ELF-1 (cell line): ENCODE results near the gene RTP5.

Experiments
- DNase-seq: peaks from one replicate; pipeline ENCODE4 v3.0.0-alpha.2; 2016; ENCODE audit warnings: low read depth, low spot score

RTP5 gene

DNA sequence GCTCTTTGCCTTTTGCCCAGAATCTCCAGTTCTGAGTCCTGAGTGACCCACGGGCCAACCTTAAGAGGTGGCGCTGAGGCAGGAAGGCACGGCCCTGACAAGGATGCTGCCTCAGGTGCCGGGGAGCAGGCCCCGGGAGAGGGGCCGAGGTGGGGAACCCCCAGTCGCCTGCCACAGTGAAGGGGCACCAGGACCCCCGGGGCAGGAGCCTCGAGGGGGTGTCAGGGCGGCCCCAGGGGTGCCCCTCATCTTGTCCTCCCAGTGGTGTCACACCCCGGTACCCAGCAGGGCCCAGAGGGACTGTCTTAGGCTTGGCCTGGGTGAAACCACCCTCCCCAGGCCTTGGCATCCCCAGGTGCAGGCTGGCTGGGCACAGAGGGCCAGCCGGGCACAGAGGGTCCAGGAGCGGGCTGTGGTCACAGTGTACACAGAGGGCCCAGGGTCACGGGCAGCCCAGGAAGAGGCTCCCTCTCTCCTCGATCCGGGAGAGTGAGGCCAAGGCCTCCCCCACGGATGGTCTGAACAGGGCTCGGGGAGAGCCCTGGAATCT, 11.9 kb upstream of the RTP5 start:
- no peak for DNase-seq

GRCh38 chr2:241858206-241859016, 11.1 kb upstream of the RTP5 start, which contains the start of gene PDCD1:
PDCD1 (minus strand) TSS chr2:241858894; CDS start chr2:241858838, 56 bp downstream.
- peak; percentile 36 for DNase-seq

DNA sequence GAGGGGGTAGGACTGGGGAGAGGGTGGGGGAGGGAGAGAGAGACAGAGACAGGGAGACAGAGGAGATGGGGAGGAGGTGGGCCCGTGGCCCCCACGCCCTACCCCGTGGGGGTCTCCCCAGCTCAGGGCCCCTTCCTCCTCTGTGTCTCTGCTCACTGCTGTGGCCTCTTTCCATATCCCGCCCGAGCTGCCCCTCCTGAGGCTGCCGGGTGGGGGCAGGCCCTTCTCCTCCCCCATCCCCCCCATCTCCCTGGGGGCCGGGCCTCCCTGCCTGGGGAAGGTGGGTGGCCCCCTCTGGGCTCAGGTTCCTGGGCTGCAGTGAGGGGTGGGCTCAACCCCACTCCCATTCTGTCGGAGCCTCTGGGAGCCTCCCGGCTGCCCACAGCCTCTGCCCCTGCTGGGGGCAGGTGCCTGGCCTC, 10.5 kb upstream of the RTP5 start:
- DNase-seq, result no peak

DNA sequence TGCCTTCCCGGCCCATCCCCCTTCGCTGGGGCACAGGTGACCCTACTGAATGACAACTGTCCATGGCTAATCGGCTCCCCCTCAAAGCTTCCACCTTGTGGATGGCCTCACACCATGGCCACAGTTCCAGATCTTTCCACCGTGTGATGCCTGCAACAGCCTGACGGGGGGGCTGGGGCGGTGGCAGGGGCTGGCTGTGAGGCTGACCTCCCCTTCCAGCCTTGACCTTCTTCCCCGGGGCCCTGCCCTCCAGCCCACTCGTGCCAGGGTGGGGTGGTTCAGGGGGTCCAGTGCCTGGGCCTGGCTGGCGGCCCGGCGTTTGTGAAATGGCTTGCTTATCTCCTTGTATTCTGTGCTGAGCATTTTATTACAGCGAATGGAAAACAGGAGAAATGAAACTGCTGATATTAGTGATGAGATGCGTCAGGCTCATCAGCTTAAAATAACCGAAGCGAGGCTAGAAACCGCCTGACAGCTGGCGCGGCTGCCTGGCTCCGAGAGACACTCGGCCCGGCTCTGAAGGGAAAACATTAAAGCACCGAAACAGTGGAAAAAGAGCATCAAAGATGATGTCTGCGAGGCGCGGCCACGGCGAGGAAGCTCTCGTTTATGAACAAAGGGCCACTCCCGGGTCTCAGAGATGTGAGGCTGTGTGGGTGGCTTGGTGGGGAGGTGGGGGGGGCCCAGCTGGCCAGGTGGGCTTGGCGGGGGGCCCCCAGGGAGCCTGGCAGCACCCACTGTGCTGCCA, 9.9 kb upstream of the RTP5 start:
- DNase-seq, result no peak

DNA sequence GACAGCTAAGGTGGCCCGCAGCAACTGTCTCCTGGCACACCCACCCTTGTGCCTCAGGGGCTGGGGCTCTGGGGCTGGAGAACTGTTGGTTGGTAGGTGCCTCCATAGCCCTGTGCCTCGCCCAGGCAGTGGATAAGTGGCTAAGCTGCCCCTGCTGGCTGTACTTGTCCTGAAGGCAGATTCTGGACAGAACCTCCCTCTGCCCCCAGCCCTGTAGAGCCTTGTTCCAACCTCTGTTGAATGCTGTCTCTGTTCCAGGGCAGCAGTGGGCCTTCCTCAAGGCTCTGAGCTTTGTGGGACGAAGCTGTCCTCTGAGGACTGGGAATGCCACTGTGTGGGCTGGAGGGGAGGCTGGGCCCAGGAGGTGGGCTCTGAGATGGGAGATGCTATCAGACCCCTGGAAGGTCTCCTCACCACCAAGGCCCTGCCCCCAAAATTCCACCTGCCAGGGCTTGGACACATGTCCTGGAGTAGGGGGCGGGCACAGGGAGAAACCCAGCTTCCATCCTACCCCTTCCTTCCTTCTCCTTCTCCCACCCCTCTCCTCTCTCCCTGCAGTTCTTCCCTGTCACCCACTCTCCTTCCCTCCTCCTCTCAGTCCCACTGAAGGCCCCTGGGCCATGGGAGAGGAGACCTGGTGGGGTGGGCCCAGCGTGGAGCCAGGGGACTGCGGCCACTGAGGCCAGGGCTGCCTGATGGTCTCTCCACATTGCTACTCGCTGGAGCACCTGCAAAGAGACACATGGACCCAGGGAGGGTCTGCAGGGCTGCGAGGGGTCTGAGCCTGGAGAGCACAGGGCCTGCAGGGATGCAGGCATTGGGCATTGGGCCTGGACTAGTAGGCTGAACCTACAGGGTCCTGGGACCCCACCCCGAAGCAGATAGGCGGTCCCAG, 9.1 kb upstream of the RTP5 start:
- no peak for DNase-seq

DNA sequence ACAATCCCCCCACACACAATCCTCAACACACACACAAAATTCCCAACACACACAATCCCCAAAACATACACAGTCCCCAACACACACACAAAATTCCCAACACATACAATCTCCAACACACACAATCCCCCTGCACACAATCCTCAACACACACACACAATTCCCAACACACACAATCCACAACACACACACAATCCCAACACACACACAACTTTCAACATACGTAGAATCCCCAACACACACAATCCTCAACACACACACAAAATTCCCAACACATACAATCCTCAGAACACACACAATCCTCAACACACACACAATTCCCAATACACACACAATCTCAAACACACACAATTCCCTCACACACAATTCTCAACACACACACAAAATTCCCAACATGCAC, 8.3 kb upstream of the RTP5 start:
- no peak for DNase-seq

GRCh38 chr2:241862093-241862492, 7.4 kb upstream of the RTP5 start:
- DNase-seq, result no peak

GRCh38 chr2:241862775-241863535, 6.6 kb upstream of the RTP5 start:
- no peak for DNase-seq

- DNase-seq, result no peak
Observed at GRCh38 chr2:241863536-241863954, 6.0 kb upstream of the RTP5 start.

DNA sequence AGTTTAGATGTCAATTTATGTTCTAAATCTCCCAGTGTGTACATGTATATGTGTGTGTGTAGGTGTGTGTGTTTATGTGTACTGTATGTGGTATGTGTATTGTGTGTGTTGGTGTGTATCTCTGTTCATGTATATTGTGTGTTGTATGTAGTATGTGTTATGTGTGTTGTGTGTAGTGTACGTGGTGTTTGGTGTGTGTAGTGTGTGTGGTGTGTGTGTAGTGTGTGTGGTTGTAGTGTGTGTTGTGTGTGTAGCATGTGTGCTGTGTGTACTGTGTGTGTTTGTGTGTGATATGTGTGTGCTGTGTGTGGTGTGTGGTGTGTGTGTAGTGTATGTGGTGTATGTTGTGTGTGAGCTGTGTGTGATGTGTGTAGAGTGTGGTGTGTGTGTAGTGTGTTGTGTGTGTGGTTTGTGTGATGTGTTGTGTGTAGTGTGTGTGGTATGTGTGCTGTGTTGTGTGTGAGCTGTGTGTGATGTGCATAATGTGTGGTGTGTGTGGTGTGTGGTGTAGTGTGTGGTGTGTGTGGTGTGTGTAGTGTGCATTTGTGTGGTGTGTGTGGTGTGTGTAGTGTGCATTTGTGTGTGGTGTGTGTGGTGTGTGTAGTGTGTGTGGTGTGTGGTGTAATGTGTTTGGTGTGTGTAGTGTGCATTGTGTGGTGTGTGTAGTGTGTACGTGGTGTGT, 5.2 kb upstream of the RTP5 start:
- DNase-seq, result no peak

GRCh38 chr2:241864850-241865213, 4.7 kb upstream of the RTP5 start:
- no peak for DNase-seq

DNA sequence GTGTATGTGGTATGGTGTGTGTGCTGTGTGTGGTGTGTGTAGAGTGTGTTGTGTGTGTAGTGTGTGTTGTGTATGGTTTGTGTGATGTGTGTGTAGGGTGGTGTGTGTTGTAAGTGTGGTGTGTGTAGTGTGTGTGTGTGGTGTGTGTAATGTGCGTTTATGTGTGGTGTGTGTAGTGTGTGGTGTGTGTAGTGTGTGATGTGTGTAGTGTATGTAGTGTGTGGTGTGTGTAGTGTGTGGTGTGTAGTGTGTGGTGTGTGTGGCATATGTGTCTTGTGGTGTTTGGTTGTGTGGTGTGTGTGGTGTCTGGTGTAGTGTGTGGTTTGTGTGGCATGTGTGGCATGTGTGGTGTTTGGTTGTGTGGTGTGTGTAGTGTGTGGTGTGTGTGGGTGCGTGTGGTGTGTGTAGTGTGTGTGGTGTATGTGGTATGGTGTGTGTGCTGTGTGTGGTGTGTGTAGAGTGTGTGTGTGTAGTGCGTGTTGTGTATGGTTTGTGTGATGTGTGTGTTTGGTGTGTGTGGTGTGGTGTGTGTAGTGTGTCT, 4.0 kb upstream of the RTP5 start:
- no peak for DNase-seq

- DNase-seq, result peak; percentile 67
Observed at GRCh38 chr2:241865957-241866789, 3.4 kb upstream of the RTP5 start.

DNA sequence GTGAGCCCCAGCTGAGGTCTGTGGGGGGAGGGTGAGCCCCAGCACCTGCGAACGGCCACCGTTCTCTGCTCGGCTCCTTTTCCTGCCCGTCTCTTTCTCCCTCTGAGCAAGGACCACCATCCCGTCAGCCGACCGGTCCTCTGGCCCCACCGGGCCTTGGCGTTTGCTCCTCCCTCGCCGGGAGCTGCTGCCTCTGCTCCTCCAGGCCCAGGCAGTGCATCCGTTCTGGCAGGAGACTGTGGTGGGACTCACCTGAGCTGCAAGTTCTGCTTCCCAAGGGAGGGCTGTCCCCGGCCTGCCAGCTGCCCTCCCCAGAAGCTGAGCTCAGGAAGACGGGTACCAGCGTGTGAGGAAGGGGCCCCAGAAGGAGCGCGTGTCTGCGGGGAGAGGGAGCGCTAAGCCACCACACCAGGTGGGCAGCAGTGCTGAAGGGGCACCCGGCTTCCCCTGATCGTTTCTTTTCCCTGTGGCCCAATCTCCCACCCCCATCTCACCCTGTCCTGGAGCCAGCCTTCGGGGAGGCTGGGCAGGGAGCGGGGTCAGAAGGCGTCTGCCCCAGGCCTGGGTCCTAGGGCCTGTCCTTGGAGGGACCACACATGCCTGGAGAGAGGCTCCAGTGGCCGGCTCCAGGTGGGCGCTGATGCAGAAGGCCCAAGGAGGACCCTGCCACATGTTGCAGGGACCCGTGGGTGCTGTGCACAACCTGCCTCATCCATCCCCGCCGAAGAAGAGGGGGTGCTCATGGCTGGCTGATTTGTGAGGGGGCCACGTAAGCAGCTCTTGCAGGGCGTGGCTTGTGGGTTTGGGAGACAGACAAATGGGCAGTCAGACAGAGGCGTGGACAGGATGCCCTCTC, 2.5 kb upstream of the RTP5 start:
- DNase-seq, result no peak

DNA sequence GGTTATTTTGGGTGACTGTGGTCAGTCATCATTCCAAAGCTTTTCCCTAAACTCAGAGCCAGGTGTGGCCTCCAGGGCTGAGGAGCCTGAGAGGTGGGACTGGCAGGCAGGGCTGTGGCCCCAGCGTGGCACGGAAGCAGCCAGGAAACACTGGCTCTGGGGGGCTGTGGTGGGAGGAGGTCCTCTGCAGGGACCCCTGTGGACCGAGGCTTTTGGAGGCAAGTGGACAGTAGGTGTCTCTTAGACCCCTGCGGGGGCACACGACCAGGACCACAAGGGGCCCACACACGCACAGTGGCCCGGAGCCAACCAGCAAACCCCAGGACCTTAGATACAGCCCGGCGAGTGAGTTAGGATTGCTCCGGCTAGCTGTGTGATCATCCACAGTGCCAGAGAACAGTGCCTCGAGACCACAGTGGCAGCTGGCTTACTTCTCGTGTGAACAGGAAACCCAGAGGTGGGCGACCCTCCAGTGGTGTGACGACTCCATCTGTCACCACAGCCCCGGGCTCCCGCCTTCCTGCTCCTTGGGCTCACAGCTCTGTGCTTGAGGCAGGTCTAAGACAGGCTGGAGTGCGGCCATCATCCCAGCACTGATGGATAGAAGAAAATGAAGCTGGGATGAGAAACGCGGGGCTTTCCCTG, 1.6 kb upstream of the RTP5 start:
- no peak for DNase-seq

DNA sequence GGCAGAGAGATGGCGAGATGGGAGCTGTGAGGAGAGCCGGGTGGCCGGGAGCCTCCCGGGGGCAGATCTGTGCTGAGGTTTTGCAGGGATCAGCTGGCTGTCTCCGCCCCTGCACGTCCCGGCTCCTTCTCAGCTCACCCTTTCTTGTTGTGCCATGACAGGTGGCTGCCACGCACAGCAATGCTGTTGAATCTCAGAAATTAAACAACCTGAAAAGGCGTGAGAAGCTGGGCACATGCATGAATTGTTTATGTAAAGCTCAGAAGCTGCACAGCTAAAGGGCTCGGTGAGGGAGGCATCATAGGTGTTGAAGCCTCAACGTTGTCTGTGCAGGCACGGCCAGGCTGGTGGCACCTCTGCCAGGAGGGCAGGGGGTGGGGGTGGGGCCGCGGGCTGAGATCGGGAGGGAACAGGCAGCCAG, 858 bp upstream of the RTP5 start:
- no peak for DNase-seq

DNA sequence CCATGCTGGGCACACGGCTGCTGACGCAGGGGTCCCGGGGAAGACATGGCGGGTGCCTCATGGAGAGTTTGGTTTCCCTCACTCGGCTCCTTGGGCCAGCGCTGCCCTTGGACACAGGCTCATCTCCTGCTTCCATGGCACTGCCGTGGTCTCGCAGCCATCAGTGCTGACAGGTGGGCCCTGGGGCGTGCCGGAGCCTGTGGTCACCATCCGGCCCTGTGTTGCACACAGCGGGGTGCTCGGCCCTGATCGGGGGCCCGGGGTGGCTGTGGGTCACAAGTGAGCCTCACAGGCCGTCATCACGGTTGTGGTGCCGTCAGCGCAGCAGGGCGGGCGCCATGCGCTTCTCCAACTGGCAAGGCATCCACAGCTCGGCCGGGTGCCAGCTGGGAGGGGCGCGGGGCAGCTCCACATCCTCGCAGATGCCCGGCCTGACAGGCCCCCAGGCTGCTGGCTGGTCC, 582 bp downstream of the RTP5 start:
- no peak for DNase-seq
